ENCODE results near the gene AFM. TPM values are rescaled to one million over a fixed set of nuclear protein-coding genes. Genes with fewer than 3 reads are reported as not detected.

Gene AFM
- total and polyA plus RNA-seq, 10 of the 15 experiments (the other 5 are each of a cell fraction or from before 2014, with no cell fraction given) = not detected

DNA sequence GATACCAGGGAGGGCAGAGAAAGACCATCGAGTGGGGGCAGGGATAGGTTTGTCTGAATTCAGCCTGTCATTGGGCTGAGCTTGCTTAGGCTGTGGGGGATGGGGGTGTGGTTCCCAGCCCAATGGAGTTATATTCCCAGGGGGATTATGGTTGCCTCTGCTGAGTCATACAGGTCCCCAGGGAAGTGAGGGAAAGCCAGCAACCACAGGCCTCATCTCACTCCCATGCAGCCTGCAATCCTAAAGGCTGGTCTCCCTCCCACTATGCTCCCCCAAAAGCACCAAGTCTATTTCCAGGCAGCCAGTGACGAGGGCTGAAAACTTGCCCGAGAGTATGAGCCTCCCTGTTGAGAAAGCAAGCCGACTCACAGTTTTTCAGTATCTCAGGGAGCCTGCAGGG lies 39.3 kb downstream of the AFM start:
- Histone ChIP-seq H3K27me3 (replicated peaks in 1 of 2; ENCODE audit: control insufficient read depth in 2 of 2, insufficient read depth in 2 of 2, low read length in 1 of 2) (no peaks in the 10 kb centered on the region), H3K9me3 (replicated peaks; ENCODE audit: control insufficient read depth, insufficient read depth, low read length) (no peaks in the 10 kb centered on the region), H3K4me2 (ENCODE audit: control insufficient read depth, insufficient read depth) (no peak overlapping the region), H4K20me1 (ENCODE audit: control insufficient read depth, insufficient read depth) (no peaks in the 10 kb centered on the region), H3K9ac (ENCODE audit: control insufficient read depth, insufficient read depth, low read length) (no peak overlapping the region), H3K36me3 (ENCODE audit: control insufficient read depth in 2 of 2, insufficient read depth in 2 of 2, low read length in 1 of 2) (no peaks in the 10 kb centered on the region), H2AFZ (ENCODE audit: control insufficient read depth, low read depth, low read length) (no peak overlapping the region), H3K4me1 (ENCODE audit: control insufficient read depth, insufficient read depth, low read length) (no peaks in the 10 kb centered on the region), H3K79me2 (ENCODE audit: control insufficient read depth, insufficient read depth, low read length) (no peaks in the 10 kb centered on the region), H3K4me3 (no peak overlapping the region), H3K27ac (ENCODE audit: control insufficient read depth, insufficient read depth) (no peak overlapping the region)
- DNase-seq (ENCODE audit: low read depth, low spot score) (no peak), ATAC-seq (peak; percentile 53), FAIRE-seq (no peak)
- ChIA-PET POLR2A (no interaction called here), SMC1A (ENCODE audit: uncharacterized antibody, unreplicated experiment) (interaction anchor here (1.3 to 1.8 kb wide), 3 partner anchors 13 to 53 kb away, joined by 3 to 4 read pairs (median 3); no protein-coding TSS in a partner anchor), CTCF (interaction anchor here (2.0 to 2.4 kb wide), 2 partner anchors 17 to 20 kb away, joined by 5 to 9 read pairs; no protein-coding TSS in a partner anchor), RAD21 (ENCODE audit: unreplicated experiment) (no interaction called here)
- in situ Hi-C loops (cut with MboI) = no loop called here
- no TSS peak for BruUV-seq (replicated peaks)
- intact Hi-C loops (cut with micrococcal nuclease; ENCODE audit: unreplicated experiment) = no loop called here
- WGBS (ENCODE audit: insufficient coverage, insufficient replicate concordance, low lambda C conversion rate, missing lambda C conversion rate) = 0% methylated on average over 4 of the region's 4 CpGs
- TF ChIP-seq RUNX3 (IDR thresholded peaks at IDR 0.05; ENCODE audit: low read length) = peak; percentile 45
- no peak for TF ChIP-seq EZH2 (IDR thresholded peaks at IDR 0.05; ENCODE audit: borderline replicate concordance, control insufficient read depth, low read depth, low read length)
- TF ChIP-seq, protein P1, sequence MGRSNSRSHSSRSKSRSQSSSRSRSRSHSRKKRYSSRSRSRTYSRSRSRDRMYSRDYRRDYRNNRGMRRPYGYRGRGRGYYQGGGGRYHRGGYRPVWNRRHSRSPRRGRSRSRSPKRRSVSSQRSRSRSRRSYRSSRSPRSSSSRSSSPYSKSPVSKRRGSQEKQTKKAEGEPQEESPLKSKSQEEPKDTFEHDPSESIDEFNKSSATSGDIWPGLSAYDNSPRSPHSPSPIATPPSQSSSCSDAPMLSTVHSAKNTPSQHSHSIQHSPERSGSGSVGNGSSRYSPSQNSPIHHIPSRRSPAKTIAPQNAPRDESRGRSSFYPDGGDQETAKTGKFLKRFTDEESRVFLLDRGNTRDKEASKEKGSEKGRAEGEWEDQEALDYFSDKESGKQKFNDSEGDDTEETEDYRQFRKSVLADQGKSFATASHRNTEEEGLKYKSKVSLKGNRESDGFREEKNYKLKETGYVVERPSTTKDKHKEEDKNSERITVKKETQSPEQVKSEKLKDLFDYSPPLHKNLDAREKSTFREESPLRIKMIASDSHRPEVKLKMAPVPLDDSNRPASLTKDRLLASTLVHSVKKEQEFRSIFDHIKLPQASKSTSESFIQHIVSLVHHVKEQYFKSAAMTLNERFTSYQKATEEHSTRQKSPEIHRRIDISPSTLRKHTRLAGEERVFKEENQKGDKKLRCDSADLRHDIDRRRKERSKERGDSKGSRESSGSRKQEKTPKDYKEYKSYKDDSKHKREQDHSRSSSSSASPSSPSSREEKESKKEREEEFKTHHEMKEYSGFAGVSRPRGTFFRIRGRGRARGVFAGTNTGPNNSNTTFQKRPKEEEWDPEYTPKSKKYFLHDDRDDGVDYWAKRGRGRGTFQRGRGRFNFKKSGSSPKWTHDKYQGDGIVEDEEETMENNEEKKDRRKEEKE (IDR thresholded peaks at IDR 0.05) = no peak
- TF ChIP-seq, protein P2, sequence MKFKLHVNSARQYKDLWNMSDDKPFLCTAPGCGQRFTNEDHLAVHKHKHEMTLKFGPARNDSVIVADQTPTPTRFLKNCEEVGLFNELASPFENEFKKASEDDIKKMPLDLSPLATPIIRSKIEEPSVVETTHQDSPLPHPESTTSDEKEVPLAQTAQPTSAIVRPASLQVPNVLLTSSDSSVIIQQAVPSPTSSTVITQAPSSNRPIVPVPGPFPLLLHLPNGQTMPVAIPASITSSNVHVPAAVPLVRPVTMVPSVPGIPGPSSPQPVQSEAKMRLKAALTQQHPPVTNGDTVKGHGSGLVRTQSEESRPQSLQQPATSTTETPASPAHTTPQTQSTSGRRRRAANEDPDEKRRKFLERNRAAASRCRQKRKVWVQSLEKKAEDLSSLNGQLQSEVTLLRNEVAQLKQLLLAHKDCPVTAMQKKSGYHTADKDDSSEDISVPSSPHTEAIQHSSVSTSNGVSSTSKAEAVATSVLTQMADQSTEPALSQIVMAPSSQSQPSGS (IDR thresholded peaks at IDR 0.05; ENCODE audit: low read length) = no peak
- TF ChIP-seq, protein P3, sequence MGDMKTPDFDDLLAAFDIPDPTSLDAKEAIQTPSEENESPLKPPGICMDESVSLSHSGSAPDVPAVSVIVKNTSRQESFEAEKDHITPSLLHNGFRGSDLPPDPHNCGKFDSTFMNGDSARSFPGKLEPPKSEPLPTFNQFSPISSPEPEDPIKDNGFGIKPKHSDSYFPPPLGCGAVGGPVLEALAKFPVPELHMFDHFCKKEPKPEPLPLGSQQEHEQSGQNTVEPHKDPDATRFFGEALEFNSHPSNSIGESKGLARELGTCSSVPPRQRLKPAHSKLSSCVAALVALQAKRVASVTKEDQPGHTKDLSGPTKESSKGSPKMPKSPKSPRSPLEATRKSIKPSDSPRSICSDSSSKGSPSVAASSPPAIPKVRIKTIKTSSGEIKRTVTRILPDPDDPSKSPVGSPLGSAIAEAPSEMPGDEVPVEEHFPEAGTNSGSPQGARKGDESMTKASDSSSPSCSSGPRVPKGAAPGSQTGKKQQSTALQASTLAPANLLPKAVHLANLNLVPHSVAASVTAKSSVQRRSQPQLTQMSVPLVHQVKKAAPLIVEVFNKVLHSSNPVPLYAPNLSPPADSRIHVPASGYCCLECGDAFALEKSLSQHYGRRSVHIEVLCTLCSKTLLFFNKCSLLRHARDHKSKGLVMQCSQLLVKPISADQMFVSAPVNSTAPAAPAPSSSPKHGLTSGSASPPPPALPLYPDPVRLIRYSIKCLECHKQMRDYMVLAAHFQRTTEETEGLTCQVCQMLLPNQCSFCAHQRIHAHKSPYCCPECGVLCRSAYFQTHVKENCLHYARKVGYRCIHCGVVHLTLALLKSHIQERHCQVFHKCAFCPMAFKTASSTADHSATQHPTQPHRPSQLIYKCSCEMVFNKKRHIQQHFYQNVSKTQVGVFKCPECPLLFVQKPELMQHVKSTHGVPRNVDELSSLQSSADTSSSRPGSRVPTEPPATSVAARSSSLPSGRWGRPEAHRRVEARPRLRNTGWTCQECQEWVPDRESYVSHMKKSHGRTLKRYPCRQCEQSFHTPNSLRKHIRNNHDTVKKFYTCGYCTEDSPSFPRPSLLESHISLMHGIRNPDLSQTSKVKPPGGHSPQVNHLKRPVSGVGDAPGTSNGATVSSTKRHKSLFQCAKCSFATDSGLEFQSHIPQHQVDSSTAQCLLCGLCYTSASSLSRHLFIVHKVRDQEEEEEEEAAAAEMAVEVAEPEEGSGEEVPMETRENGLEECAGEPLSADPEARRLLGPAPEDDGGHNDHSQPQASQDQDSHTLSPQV (IDR thresholded peaks at IDR 0.05) = no peak
- no peak for TF ChIP-seq POLR2A (IDR thresholded peaks at IDR 0.05; ENCODE audit: low read depth, low read length)
- TF ChIP-seq ZNF622 (IDR thresholded peaks at IDR 0.05) = no peak
- no peak for TF ChIP-seq BRCA1 (IDR thresholded peaks at IDR 0.05; ENCODE audit: low read depth, low read length)
- peak; percentile 38; the same call in 1 of the 2 replicates for TF ChIP-seq IKZF1 (conservative IDR thresholded peaks at IDR 0.05)
- TF ChIP-seq TARDBP (IDR thresholded peaks at IDR 0.05; ENCODE audit: borderline replicate concordance) = no peak
- 0 out of 4 replicates have a peak, but pooled peaks of 1 of the 2 experiments have one; percentile 29 for TF ChIP-seq IKZF2 (IDR thresholded peaks at IDR 0.05)
- TF ChIP-seq BCL11A (IDR thresholded peaks at IDR 0.05; ENCODE audit: low read depth, low read length) = 0 out of 2 replicates have a peak, but pooled peaks have one; percentile 34
- TF ChIP-seq, protein P4, sequence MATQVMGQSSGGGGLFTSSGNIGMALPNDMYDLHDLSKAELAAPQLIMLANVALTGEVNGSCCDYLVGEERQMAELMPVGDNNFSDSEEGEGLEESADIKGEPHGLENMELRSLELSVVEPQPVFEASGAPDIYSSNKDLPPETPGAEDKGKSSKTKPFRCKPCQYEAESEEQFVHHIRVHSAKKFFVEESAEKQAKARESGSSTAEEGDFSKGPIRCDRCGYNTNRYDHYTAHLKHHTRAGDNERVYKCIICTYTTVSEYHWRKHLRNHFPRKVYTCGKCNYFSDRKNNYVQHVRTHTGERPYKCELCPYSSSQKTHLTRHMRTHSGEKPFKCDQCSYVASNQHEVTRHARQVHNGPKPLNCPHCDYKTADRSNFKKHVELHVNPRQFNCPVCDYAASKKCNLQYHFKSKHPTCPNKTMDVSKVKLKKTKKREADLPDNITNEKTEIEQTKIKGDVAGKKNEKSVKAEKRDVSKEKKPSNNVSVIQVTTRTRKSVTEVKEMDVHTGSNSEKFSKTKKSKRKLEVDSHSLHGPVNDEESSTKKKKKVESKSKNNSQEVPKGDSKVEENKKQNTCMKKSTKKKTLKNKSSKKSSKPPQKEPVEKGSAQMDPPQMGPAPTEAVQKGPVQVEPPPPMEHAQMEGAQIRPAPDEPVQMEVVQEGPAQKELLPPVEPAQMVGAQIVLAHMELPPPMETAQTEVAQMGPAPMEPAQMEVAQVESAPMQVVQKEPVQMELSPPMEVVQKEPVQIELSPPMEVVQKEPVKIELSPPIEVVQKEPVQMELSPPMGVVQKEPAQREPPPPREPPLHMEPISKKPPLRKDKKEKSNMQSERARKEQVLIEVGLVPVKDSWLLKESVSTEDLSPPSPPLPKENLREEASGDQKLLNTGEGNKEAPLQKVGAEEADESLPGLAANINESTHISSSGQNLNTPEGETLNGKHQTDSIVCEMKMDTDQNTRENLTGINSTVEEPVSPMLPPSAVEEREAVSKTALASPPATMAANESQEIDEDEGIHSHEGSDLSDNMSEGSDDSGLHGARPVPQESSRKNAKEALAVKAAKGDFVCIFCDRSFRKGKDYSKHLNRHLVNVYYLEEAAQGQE (IDR thresholded peaks at IDR 0.05; ENCODE audit: low read depth, low read length) = no peak
